Esophagus squamous epithelium (tissue), 5 donors: ENCODE results near the gene PLEKHJ1. TPM values are rescaled to one million over a fixed set of nuclear protein-coding genes. Genes with fewer than 3 reads are reported as not detected.

Experiments
- DNase-seq: peaks from one replicate; lab custom pipeline; 2025; lab: John Stamatoyannopoulos, UW
- H3K27ac ChIP-seq, 4 donors: fragments of 200-600 bp; sonication (generic); one replicate each; pipeline ENCODE4 v1.5.1; 2016 to 2019; ENCODE audit warnings: mild to moderate bottlenecking in 1 of 4
- H3K27me3 ChIP-seq, 4 donors: fragments of 200-600 bp; sonication (generic); 1 replicate in 3 of 4; 2 replicates in 1 of 4; pipeline versions ENCODE4 v1.5.1 to v1.6.0; 2017 to 2021; ENCODE audit warnings: antibody characterized with exemption in 1 of 4
- H3K36me3 ChIP-seq, 3 donors: fragments of 200-600 bp; sonication (generic); one replicate each; pipeline ENCODE4 v1.5.1; 2016 to 2019
- H3K4me1 ChIP-seq, 3 donors: fragments of 200-600 bp; sonication (generic); one replicate each; pipeline ENCODE4 v1.5.1; 2017 to 2019
- H3K4me3 ChIP-seq, 4 donors: fragments of 200-600 bp; sonication (generic); 1 replicate in 3 of 4; 2 replicates in 1 of 4; pipeline ENCODE4 v1.5.1; 2016 to 2019; ENCODE audit warnings: mild to moderate bottlenecking in 2 of 4, moderate library complexity in 1 of 4
- H3K9me3 ChIP-seq, 3 donors: fragments of 200-600 bp; sonication (generic); one replicate each; pipeline ENCODE4 v1.5.1; 2016 to 2019
- CTCF ChIP-seq, 6 experiments: fragments of 450-650 bp in 4 of 6; fragments of 200-600 bp in 2 of 6; sonication (generic) in 2 of 6; IDR thresholded peaks; one replicate each; pipeline ENCODE4 v1.5.1; 2016 to 2019; ENCODE audit warnings: antibody characterized with exemption in 6 of 6, mild to moderate bottlenecking in 4 of 6, moderate library complexity in 4 of 6
- POLR2A ChIP-seq, 4 donors: fragments of 450-650 bp; IDR thresholded peaks; one replicate each; pipeline ENCODE4 v1.6.1; 2017; ENCODE audit warnings: antibody characterized with exemption in 4 of 4, mild to moderate bottlenecking in 4 of 4, moderate library complexity in 3 of 4
- WGBS, 2 donors: methylation state at CpG; one replicate each; pipeline ENCODE4 v1.1.5; 2018; 5-methylcytosine and 5-hydroxymethylcytosine counted together
- intact Hi-C: fragments of 100-400 bp; cut with DNase I; formaldehyde crosslinking; loops from one replicate; pipeline ENCODE4 v1.15.0; 2022
- total RNA-seq, 4 donors: library from RNA; depleted of rRNA; stranded (reverse); fragments of >200 nt; gene quantifications; one replicate each; pipeline ENCODE4 v1.1.0, GENCODE V29; 2016
- donor health status: DM: yes; HTN: yes; CAD: no.

PLEKHJ1 gene
- total RNA-seq, 4 donors from 2014 or later: 44.8 to 56.5 (median 48.8) TPM

GRCh38 chr19:2275588-2276428 is 39.7 kb upstream of the PLEKHJ1 start:
- Histone ChIP-seq H3K9me3 (no peaks in the 10 kb centered on the region), H3K36me3 (peaks cover 10 to 47% (median 15%) of the 10 kb centered on the region in 3 donors), H3K27me3 (no peaks in the 10 kb centered on the region), H3K4me1 (peaks cover 49 to 60% (median 50%) of the 10 kb centered on the region in 3 donors), H3K4me3 (peak overlapping the region in 2 of 4 donors; percentile 19 to 23), H3K27ac (peak overlapping the region; percentile 5 to 50 (median 37))
- no peak for DNase-seq
- no peak for TF ChIP-seq POLR2A (IDR thresholded peaks at IDR 0.05)
- no peak for TF ChIP-seq CTCF (IDR thresholded peaks at IDR 0.05)
- WGBS, 2 donors: 40 to 92% methylated on average over 1 to 4 of the region's 74 CpGs
- intact Hi-C loops: no loop called here

- TF ChIP-seq POLR2A (IDR thresholded peaks at IDR 0.05) (no peak), CTCF (IDR thresholded peaks at IDR 0.05) (peak; percentile 32 to 74 (median 52))
- WGBS, 2 donors: 56 to 68% methylated on average over 7 to 15 of the region's 16 CpGs
- Histone ChIP-seq H3K9me3 (no peaks in the 10 kb centered on the region), H3K27me3 (no peaks in the 10 kb centered on the region), H3K4me3 (no peak overlapping the region), H3K27ac (peak overlapping the region in 2 of 4 donors; percentile 44 to 50), H3K4me1 (peaks cover 49 to 60% (median 50%) of the 10 kb centered on the region in 3 donors), H3K36me3 (peaks cover 10 to 47% (median 15%) of the 10 kb centered on the region in 3 donors)
- no peak for DNase-seq
- intact Hi-C loops: loop anchor here (5.0 kb wide), 1 partner anchor 52 kb away; the partner anchor contains the start of genes LSM7 and SPPL2B
Observed at GRCh38 chr19:2274931-2275535, 38.9 kb upstream of the PLEKHJ1 start.

- peak overlapping the region; percentile 48 to 100 (median 88) for H3K27ac ChIP-seq
- 87% methylated on average over 9 of the region's 9 CpGs for WGBS, 2 donors
- no peaks in the 10 kb centered on the region for H3K27me3 ChIP-seq
- H3K4me1 ChIP-seq: peaks cover 49 to 60% (median 50%) of the 10 kb centered on the region in 3 donors
- intact Hi-C loops: loop anchor here (5.0 kb wide), 1 partner anchor 53 kb away; the partner anchor contains the start of genes LSM7 and SPPL2B
- peaks cover 10 to 47% (median 15%) of the 10 kb centered on the region in 3 donors for H3K36me3 ChIP-seq
- TF ChIP-seq POLR2A (IDR thresholded peaks at IDR 0.05) (no peak), CTCF (IDR thresholded peaks at IDR 0.05) (no peak)
- DNase-seq: no peak
- H3K9me3 ChIP-seq: no peaks in the 10 kb centered on the region
- H3K4me3 ChIP-seq: peak overlapping the region in 3 of 4 donors; percentile 15 to 96 (median 29)
Observed at GRCh38 chr19:2274185-2274711, 38.1 kb upstream of the PLEKHJ1 start.

- DNase-seq: no peak
- Histone ChIP-seq H3K4me3 (peak overlapping the region in 3 of 4 donors; percentile 15 to 96 (median 29)), H3K9me3 (no peaks in the 10 kb centered on the region), H3K36me3 (peaks cover 10 to 47% (median 15%) of the 10 kb centered on the region in 3 donors), H3K27ac (peak overlapping the region; percentile 48 to 100 (median 88)), H3K27me3 (no peaks in the 10 kb centered on the region), H3K4me1 (peaks cover 50 to 65% (median 51%) of the 10 kb centered on the region in 3 donors)
- intact Hi-C loops: loop anchor here (5.0 kb wide), 1 partner anchor 54 kb away; the partner anchor contains the start of genes LSM7 and SPPL2B
- peak; percentile 97 to 99 (median 98) for TF ChIP-seq CTCF (IDR thresholded peaks at IDR 0.05)
- TF ChIP-seq POLR2A (IDR thresholded peaks at IDR 0.05): peak in 1 of 4 donors; percentile 47
- 14 to 16% methylated on average over 9 to 17 of the region's 45 CpGs for WGBS, 2 donors
Observed at GRCh38 chr19:2273356-2274184, 37.4 kb upstream of the PLEKHJ1 start.
